Stimulated activated CD4-positive, alpha-beta T cell treated with anti-CD3 and anti-CD28 coated beads, Interleukin-4, amount 100 ng/mL, for 24 hours (primary cell): Measurements from ENCODE around the gene INPP5A.
"Not testable (repeated sequence)": the region's sequence is repeated elsewhere in the genome, so short reads cannot be mapped to it uniquely, and the experiment has no call there.

Experiments used
- DNase-seq: peaks from one replicate; pipeline ENCODE4 v3.0.0-alpha.2; 2020

The INPP5A gene

GRCh38 chr10:132584081-132584480 is 46.5 kb downstream of the INPP5A start:
- no peak for DNase-seq

DNA sequence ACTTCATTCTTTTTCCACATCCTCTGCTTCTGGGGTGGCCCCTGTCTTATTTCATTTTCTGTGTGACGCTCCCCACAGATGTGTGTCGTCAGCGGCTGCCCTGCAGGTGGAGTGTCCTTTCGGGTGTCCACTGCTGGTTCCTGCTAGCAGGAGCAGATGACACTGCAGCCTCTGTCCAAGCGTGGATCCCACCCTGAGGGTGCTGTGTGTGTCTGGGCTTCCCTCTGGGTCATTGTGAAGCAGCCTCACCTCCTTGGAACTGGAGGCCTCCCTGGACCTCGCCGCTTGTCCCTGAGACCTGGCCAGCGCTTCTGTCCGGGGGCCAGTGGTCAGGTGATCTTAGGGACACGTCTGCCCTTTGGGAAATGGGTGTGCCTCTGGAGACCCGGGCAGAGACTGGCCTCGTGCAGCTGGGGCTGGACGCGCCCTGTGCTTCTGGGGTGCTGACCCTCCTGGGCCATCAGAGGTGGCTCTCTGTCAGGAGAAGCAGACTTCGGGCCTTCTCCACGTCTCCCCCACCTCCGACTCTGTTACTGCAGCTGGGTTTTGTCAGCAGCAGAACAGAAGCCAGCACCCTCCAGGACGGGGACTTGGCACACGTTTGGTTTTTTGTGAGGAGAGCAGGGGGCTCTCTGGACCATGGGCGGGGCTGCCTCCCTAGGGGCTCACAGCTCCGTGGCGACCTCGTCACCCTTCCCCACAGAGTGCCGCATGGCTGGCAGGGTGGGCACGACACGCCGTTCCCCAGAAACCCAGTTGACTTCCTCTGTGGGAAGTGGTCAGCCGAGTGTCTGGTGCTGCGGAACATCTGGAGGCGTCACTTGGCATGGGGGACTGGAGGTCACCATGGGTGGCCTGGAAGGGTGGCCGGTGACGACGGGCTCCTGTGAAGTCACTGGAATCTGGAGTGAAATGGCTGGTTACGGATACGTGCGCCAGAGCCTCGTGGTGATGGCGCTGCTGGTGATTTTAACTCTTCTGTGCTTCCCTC is 48.4 kb downstream of the INPP5A start:
- no peak for DNase-seq

DNA sequence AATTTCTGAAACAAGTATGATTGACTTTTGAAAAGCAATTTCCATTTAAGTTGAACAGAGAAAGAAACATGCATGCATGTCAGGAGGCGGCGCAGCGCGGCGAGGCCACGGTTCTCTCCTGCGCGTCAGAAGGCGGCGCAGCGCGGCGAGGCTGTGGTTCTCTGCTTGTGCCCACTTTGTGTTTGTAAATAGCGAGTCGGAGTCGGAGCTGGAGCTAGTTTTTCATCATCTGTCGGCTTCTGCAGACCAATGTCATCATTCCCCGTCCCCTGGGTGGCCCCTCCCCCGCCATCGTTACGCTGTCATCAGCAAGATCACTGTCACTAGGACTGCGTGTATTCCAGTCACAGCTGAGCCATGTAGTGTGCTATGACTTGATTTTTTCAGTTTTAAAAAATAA is 49.2 kb downstream of the INPP5A start:
- DNase-seq: no peak

GRCh38 chr10:132587175-132587574 is 49.6 kb downstream of the INPP5A start:
- DNase-seq: no peak

GRCh38 chr10:132588301-132589013 is 50.9 kb downstream of the INPP5A start:
- peak; percentile 28 for DNase-seq

- DNase-seq: no peak
These were observed 51.4 kb downstream of the INPP5A start for GRCh38 chr10:132589015-132589414.

GRCh38 chr10:132589681-132590080 is 52.1 kb downstream of the INPP5A start:
- no peak for DNase-seq

GRCh38 chr10:132590094-132590751 is 52.6 kb downstream of the INPP5A start:
- DNase-seq: no peak

GRCh38 chr10:132590752-132591121 is 53.1 kb downstream of the INPP5A start:
- no peak for DNase-seq

DNA sequence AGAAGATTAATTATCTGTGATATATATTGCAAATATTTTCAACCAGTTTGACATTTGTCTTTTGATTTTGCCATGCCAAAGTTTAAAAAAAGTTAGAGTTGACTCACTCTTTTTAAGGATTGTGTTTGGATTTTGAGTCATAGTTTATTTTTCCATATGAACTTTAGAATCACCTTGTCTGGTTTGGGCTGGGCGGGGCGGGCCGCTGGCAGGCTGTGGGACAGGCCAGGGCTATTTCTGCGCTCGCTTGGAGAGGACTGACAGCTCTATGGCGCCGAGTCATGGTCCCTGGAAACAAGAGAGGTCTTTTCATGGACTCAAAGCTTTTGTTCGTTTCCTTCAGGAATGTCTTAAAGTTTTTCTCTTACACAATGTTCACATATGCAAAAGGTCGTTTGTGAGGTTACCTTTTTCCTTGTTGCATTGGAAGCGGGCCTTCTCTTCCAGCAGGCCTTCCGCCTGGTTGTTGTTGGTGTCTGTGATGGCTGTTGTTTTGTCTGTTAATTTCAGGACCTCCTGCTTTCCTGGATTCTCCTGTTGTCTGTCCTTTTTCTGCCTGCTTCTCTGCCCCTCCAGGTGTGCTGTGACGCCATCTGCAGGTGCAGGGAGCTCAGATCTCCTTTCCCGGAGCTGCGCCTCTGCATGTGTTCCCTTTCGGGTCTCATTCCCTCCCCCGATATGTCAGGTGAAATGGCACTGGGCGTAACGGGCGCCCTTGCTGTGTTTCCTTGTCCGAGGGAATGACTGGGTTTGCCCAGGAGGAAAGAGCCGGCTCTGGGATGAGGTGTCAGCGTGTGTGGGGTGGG is 53.8 kb downstream of the INPP5A start:
- no peak for DNase-seq

GRCh38 chr10:132592790-132593383 is 55.3 kb downstream of the INPP5A start:
- DNase-seq: no peak

DNA sequence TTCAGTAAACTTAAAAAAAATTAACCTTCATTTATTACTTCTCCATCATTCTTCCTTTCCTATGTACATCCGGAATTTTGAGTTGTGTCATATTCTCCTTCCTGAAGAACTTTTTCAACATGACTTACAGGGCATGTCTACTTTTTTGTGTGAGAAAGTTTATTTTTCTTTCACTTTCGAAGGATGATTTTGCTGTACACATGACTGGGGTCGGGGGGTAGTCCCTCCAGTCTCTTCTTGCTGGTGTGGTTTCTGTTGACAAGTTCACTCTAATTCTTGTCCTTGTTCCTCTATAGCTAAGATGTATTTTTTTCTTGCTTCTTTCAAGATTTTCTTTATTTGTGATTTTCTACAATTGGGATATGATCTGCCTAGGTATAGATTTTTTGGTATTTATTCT is 55.8 kb downstream of the INPP5A start:
- no peak for DNase-seq

GRCh38 chr10:132593900-132594876 is 56.6 kb downstream of the INPP5A start:
- no peak for DNase-seq

GRCh38 chr10:132595021-132595420 is 57.4 kb downstream of the INPP5A start:
- no peak for DNase-seq

DNA sequence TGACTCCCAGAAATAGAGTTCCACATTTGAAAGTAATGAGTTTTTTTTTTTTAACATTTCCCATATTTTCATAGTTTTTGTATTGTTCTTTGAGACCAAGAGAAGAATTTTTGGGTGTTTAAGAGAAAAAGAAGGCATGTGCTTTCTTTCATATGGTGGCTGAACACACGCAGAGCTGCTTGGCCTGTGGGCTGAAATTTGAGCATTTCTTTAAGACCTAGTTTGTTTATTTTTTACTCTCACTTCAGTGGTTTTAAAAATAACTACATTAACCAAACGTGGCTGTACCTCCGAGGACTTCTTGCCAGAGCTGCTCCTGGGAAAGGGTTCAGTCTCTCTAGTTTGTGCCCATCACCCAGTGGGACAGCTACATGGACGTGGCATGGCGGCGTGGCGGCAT is 58.3 kb downstream of the INPP5A start:
- DNase-seq: no peak

DNA sequence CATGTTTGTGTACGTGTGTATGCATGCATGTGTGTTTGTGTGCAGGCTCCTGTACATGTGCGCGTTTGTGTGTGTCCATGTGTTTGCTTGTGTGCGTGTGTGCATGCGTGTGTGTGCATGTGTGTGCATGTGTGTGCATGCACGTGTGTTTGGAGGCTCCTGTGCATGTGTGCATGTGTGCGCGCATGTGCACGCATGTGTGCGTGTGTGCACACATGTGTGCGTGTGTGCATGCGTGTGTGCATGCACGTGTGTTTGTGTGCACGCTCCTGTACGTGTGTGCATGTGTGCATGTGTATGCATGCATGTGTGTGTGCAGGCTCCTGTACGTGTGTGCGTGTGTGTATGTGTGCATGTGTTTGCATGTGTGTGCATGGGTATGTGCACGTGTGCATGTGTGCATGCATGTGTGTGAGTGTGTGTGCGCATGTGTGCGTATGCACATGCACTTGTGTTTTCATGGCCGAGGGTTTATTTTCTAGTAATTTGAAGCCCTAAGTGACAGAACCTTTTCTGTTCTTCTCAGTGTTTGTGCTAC is 59.2 kb downstream of the INPP5A start:
- no peak for DNase-seq

DNA sequence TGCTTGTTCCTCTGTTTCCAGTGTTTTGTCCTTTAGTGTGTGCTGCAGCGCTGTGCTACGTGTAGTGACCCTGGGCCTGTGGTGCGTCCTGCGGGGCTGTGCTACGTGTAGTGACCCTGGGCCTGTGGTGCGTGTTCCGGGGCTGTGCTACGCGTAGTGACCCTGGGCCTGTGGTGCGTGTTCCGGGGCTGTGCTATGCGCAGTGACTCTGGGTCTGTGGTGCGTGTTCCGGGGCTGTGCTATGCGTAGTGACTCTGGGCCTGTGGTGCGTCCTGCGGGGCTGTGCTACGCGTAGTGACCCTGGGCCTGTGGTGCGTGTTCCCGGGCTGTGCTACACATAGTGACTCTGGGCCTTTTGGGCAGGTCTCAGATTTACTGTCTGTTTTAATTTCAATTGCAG is 60.1 kb downstream of the INPP5A start:
- no peak for DNase-seq

- DNase-seq: not testable (repeated sequence)
These were observed 61.5 kb downstream of the INPP5A start for GRCh38 chr10:132599023-132599618.

DNA sequence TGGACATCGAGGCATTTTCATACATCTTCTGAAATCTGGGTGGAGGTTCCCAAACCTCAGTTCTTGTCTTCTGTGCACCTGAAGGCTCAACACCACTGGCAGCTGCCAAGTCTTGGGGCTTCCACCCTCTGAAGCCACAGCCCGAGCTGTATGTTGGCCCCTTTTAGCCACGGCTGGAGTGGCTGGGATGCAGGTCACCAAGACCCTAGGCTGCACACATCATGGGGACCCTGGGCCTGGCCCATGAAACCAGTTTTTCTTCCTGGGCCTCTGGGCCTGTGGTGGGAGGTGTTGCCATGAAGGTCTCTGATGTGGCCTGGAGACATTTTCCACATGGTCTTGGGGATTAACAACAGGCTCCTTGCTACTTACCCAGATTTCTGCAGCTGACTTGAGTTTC is 62.1 kb downstream of the INPP5A start:
- no peak for DNase-seq

- no peak for DNase-seq
These were observed 62.8 kb downstream of the INPP5A start for GRCh38 chr10:132600416-132600815.
